Heart left ventricle (tissue), 16 donors: ENCODE results near the gene SH3PXD2A. TPM values are rescaled to one million over a fixed set of nuclear protein-coding genes. Genes with fewer than 3 reads are reported as not detected.

Experiments
- ATAC-seq, 4 donors: fragments of 200-7000 bp; cut with Tn5 transposase; one replicate each; pipeline ENCODE4 v1.9.1; 2020 to 2022; ENCODE audit warnings: moderate library complexity in 4 of 4, mild to moderate bottlenecking in 3 of 4, moderate number of reproducible peaks in 1 of 4
- DNase-seq, 5 donors: peaks; one replicate each; pipeline ENCODE4 v3.0.0-alpha.2; 2020
- H3K27ac ChIP-seq, 12 donors: fragments of 200-600 bp; sonication (generic) in 4 of 12; one replicate each; pipeline versions ENCODE4 v1.5.0 to v1.8.0; 2016 to 2022; ENCODE audit warnings: mild to moderate bottlenecking in 2 of 12
- H3K27me3 ChIP-seq, 9 donors: fragments of 200-600 bp; sonication (generic) in 2 of 9; one replicate each; pipeline versions ENCODE4 v1.5.1 to v1.8.0; 2016 to 2022; ENCODE audit warnings: mild to moderate bottlenecking in 3 of 9
- H3K36me3 ChIP-seq, 9 donors: fragments of 200-600 bp; sonication (generic) in 2 of 9; one replicate each; pipeline versions ENCODE4 v1.5.0 to v1.8.0; 2018 to 2022; ENCODE audit warnings: mild to moderate bottlenecking in 2 of 9
- H3K4me1 ChIP-seq, 12 donors: fragments of 200-600 bp; sonication (generic) in 4 of 12; one replicate each; pipeline versions ENCODE4 v1.5.0 to v1.8.0; 2016 to 2022; ENCODE audit warnings: mild to moderate bottlenecking in 3 of 12
- H3K4me3 ChIP-seq, 12 donors: fragments of 200-600 bp; sonication (generic) in 4 of 12; one replicate each; pipeline versions ENCODE4 v1.5.0 to v1.8.0; 2017 to 2022; ENCODE audit warnings: mild to moderate bottlenecking in 9 of 12, moderate library complexity in 4 of 12
- H3K9me3 ChIP-seq, 12 donors: fragments of 200-600 bp; sonication (generic) in 4 of 12; one replicate each; pipeline versions ENCODE4 v1.5.0 to v1.8.0; 2016 to 2022; ENCODE audit warnings: mild to moderate bottlenecking in 1 of 12
- POLR2A ChIP-seq, 2 donors: fragments of 450-650 bp; IDR thresholded peaks; one replicate each; pipeline ENCODE4 v1.6.1; 2017; ENCODE audit warnings: antibody characterized with exemption in 2 of 2, mild to moderate bottlenecking in 2 of 2, moderate library complexity in 2 of 2
- WGBS, 4 donors: extraction: QIAGEN DNeasy Blood & Tissue Kit in 2 of 4; methylation state at CpG; one replicate each; pipeline versions ENCODE4 v1.1.5 to v1.1.7; 2013 to 2018; 5-methylcytosine and 5-hydroxymethylcytosine counted together
- intact Hi-C, 10 donors: fragments of 100-400 bp; cut with DNase I; formaldehyde crosslinking; loops; one replicate each; pipeline versions ENCODE4 v1.11.1 to v1.14.2; 2022
- polyA plus RNA-seq, 2 donors: library from polyadenylated mRNA; stranded (reverse); fragments of 200-250 nt; gene quantifications; one replicate each; pipeline ENCODE4 v1.2.3, GENCODE V29; 2013
- total RNA-seq, 9 donors: library from RNA; depleted of rRNA in 2 of 9; stranded (reverse); fragments of >200 nt in 2 of 9; fragmentation: NEBNext Ultra II Directional in 3 of 9; extraction: Animal tissue kit (Norgen Biotek cat#: 25700) in 3 of 9; gene quantifications; one replicate each; pipeline versions ENCODE4 v1.1.0 to v1.2.4, GENCODE V29; 2016 to 2023
- TF ChIP-seq, protein P1 (sequence below), 12 donors: fragments of 200-600 bp; sonication (generic) in 4 of 12; IDR thresholded peaks; one replicate each; pipeline versions ENCODE4 v1.5.0 to v1.8.0; 2018 to 2022; ENCODE audit warnings: antibody characterized with exemption in 12 of 12, mild to moderate bottlenecking in 5 of 12
- donor health status: ischemic (EF 13 %, LVEDD 7.1; RV severe dilation, severe dysfunction).
- donor health status: healthy with polysubstance abuse.
- donor health status: DM: no; HTN: yes; CAD: no.
- donor health status: DM: no; HTN: no; CAD: no.
- donor health status: ischemic (EF 25% LVEDD 6.9; RV normal size, moderate dysfunction).
- donor health status: ischemic (EF 25% LVEDD 5.7; RV mildly dilated, moderate dysfunction).
- donor health status: healthy.
- donor health status: DM: yes; HTN: yes; CAD: no.
- donor health status: ischemic (EF 35%, LVEDD 5.7; RV mildly dilated, moderate dysfunction).
- donor health status: nonischemic (EF 11% LVEDD 7.7; RV severe dilation, severe dysfunction).
- donor health status: DM: yes; HTN: yes; CAD: no.
- donor health status: PGD.
- donor health status: ischemic (EF 29% LVEDD 5.4; RV normal size, mild dysfunction).
- donor health status: nonischemic (EF 23%, LVEDD 6.1; RV moderate dilation, normal function).

Gene SH3PXD2A
- total and polyA plus RNA-seq, 11 donors, result 11.8 to 43.4 (median 31.1) TPM

DNA sequence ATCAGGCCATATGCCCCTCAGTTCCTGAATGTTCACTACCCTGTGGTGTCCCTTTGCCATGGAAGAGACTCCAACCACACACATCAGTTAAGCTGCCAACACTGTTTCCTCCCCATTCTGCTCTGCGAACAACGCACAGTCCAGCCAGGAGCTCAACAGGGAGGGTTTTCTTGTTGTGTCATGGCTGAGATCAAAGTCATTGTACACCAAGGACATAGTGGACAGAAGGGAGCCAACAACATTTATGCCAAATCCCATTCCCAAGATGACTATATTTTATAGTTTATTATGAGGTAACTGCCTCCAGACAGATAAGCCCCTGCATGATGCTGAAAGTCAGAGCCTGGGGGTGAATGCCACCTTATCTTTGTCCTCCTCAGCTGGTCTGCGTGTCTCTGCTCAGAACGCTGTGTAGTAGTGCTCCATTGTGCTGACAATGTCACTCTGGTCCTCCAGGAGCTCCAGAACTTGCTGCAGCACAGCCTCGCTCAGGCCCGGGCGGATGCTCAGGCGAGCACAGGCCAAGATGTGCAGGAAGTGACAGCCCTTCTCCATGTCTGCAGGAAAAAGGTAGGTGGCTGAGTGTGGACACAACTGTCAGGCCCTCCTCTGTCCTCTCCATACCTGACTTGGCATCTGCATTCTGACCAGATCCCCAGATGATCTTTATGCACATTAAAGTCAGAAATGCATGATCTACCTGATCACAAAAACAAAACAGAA lies 27.1 kb upstream of the SH3PXD2A start:
- intact Hi-C loops, result loop anchor here in 5 of 10 donors (5.0 to 10.0 kb wide), 2 partner anchors 142 to 170 kb away; no protein-coding TSS in a partner anchor
- TF ChIP-seq, protein P1, sequence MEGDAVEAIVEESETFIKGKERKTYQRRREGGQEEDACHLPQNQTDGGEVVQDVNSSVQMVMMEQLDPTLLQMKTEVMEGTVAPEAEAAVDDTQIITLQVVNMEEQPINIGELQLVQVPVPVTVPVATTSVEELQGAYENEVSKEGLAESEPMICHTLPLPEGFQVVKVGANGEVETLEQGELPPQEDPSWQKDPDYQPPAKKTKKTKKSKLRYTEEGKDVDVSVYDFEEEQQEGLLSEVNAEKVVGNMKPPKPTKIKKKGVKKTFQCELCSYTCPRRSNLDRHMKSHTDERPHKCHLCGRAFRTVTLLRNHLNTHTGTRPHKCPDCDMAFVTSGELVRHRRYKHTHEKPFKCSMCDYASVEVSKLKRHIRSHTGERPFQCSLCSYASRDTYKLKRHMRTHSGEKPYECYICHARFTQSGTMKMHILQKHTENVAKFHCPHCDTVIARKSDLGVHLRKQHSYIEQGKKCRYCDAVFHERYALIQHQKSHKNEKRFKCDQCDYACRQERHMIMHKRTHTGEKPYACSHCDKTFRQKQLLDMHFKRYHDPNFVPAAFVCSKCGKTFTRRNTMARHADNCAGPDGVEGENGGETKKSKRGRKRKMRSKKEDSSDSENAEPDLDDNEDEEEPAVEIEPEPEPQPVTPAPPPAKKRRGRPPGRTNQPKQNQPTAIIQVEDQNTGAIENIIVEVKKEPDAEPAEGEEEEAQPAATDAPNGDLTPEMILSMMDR (IDR thresholded peaks at IDR 0.05), result no peak
- TF ChIP-seq POLR2A (IDR thresholded peaks at IDR 0.05), result no peak
- no peak overlapping the region for H3K4me3 ChIP-seq
- no peaks in the 10 kb centered on the region for H3K9me3 ChIP-seq
- H3K27me3 ChIP-seq, result no peaks in the 10 kb centered on the region
- H3K4me1 ChIP-seq, result peaks cover 0 to 30% (median 6%) of the 10 kb centered on the region in 12 donors
- H3K36me3 ChIP-seq, result peaks cover 0 to 78% (median 66%) of the 10 kb centered on the region in 9 donors
- peak overlapping the region in 9 of 12 donors; percentile 13 to 67 (median 43) for H3K27ac ChIP-seq
- no peak for DNase-seq
- 71 to 81% (median 73%) methylated on average over 7 to 8 of the region's 8 CpGs for WGBS, 4 donors
- ATAC-seq, result peak; percentile 25 to 50 (median 38)

DNA sequence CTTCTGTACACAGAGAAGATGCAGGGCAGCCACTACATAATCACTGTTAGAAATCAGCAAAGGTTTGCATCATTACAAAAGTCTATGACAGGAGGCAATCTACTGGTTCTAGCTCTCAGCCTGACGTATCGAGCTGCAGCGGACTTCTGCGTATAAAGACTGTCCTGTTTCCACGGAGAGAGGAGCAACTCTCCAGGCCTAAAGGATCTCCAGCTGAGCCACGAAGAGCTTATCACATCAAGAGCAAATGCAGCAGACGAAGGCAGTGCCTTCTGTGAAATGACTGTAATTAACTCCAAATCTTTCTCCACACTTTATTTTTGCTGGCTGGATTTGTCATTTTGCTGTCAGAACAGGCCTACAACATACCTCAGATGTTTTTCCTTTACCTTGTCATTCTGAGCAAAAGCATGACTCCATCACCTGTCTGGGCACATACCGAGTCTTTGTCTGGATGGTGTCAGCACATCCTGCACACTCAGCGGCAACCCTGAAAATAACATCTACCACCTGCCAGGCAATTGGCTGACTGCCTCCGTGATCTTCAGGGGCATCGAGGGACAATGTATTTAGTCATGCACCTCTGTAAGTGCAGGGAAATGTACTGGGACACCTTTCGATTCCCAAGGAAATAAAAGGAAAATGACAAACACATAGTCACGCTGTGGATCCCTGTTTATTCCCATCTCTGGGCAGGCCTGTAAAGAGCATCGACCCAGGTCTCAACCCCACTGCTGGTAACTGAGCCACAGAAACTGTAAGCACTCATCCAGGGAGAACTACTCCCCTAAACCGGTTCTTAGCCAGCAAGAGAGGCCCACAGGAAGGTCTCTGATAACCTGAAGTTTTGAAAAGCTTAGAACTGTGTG lies 26.3 kb upstream of the SH3PXD2A start:
- intact Hi-C loops, result loop anchor here in 5 of 10 donors (5.0 to 10.0 kb wide), 2 partner anchors 143 to 169 kb away; no protein-coding TSS in a partner anchor
- Histone ChIP-seq H3K27ac (peak overlapping the region in 10 of 12 donors; percentile 13 to 67 (median 44)), H3K27me3 (no peaks in the 10 kb centered on the region), H3K9me3 (no peaks in the 10 kb centered on the region), H3K4me3 (no peak overlapping the region), H3K4me1 (peaks cover 0 to 30% (median 6%) of the 10 kb centered on the region in 12 donors), H3K36me3 (peaks cover 0 to 77% (median 65%) of the 10 kb centered on the region in 9 donors)
- TF ChIP-seq POLR2A (IDR thresholded peaks at IDR 0.05), result no peak
- TF ChIP-seq, protein P1 (IDR thresholded peaks at IDR 0.05), result no peak
- ATAC-seq (peak; percentile 57 to 79 (median 74)), DNase-seq (peak in 4 of 5 donors; percentile 39 to 65 (median 54))
- WGBS, 4 donors, result 45 to 56% (median 52%) methylated on average over 14 to 15 of the region's 15 CpGs

DNA sequence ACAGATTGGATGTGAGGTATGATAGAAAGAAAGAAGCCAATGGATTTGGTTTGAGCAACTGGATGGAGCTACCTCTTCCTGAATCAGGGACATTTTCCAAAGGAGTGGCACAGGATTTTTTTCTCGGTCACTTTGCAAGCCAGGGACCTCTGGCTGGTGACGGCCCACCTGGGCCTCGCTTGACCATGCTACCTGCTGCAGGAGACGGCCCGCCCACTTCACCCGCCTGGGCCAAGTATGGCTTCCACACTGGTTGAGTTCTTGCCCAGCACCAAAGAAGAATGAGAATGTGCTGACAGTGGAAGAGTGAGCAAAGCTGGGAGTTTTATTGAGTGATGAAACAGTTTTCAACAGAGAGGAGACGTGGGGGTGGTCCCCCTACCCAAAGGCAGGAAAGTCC lies 24.5 kb upstream of the SH3PXD2A start:
- H3K27ac ChIP-seq, result no peak overlapping the region
- ATAC-seq, result no peak
- no peaks in the 10 kb centered on the region for H3K27me3 ChIP-seq
- no peak for DNase-seq
- 97 to 99% (median 97%) methylated on average over 7 of the region's 7 CpGs for WGBS, 4 donors
- H3K4me3 ChIP-seq, result no peak overlapping the region
- H3K9me3 ChIP-seq, result no peaks in the 10 kb centered on the region
- TF ChIP-seq, protein P1 (IDR thresholded peaks at IDR 0.05), result no peak
- TF ChIP-seq POLR2A (IDR thresholded peaks at IDR 0.05), result no peak
- intact Hi-C loops, result loop anchor here in 6 of 10 donors (5.0 to 10.0 kb wide), 3 partner anchors 145 to 285 kb away; no protein-coding TSS in a partner anchor
- H3K4me1 ChIP-seq, result peaks cover 0 to 34% (median 4%) of the 10 kb centered on the region in 12 donors
- H3K36me3 ChIP-seq, result peaks cover 0 to 75% (median 56%) of the 10 kb centered on the region in 9 donors
